Measurements from ENCODE around the gene LRP1B.
"Not testable (repeated sequence)": the region's sequence is repeated elsewhere in the genome, so short reads cannot be mapped to it uniquely, and the experiment has no call there.

LRP1B gene

DNA sequence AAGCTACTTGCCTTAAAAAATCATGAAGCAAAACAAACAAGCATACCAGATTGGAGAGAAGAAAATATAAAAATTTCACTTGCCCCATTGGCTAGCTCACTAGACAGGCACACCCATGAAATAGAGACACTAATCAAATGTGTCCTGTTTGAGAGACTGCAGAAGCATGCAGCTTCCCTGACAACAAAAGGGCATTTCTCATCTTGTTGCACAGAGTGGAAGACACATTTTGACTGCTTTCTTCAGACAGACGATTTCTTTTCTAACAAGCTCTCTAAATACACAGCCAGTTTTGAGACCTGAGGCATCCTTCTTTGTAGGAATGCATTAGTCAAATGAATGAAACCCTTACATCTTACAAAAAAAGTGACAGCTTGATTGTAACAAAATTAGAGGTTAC, 1792.0 kb downstream of the LRP1B start:
- in situ Hi-C loops (cut with MboI; ENCODE audit: low sequenced_read_pairs), result no loop called here

DNA sequence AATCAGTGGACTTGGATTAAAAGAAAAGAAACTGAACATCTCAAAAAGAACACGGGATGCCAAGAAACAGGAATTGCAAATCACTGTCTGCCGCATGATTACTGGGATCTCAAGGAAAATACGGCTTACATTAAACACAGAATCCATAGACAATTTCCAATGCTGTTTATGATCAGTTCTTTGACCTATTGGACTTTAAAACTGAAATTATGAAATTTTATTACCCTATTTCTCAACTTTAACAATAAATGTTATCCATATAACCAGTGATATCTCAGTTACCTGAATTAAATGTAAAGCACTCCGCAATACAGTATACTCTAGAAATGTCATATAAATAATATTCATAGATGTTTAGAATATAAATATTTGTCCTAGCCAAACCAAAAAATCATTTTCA, 1793.8 kb downstream of the LRP1B start:
- in situ Hi-C loops (cut with MboI; ENCODE audit: low sequenced_read_pairs), result no loop called here

DNA sequence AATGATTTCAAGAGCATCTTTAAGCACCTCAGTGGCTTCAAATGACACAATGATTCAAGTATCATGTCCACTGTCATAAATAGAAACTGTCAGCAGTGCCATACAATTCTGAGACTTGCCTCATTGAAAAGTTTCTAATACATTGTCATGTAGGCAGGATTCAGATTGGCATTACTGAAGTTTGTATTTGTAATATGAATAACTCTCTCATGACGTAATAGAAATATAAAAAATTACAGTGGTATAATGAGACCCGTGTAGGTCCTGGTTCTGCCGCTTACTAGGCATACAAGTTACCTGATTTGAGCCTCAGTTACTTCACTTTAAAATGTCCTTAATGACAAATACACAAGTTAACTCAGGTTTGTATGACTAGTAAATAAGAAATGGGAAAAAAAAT, 1814.5 kb downstream of the LRP1B start:
- in situ Hi-C loops (cut with MboI; ENCODE audit: low sequenced_read_pairs), result no loop called here

GRCh38 chr2:140311905-140312304, 1818.9 kb downstream of the LRP1B start:
- in situ Hi-C loops (cut with MboI; ENCODE audit: low sequenced_read_pairs), result no loop called here

- in situ Hi-C loops (cut with MboI; ENCODE audit: low sequenced_read_pairs), result no loop called here
Measured at GRCh38 chr2:140308706-140309105, 1822.1 kb downstream of the LRP1B start.

DNA sequence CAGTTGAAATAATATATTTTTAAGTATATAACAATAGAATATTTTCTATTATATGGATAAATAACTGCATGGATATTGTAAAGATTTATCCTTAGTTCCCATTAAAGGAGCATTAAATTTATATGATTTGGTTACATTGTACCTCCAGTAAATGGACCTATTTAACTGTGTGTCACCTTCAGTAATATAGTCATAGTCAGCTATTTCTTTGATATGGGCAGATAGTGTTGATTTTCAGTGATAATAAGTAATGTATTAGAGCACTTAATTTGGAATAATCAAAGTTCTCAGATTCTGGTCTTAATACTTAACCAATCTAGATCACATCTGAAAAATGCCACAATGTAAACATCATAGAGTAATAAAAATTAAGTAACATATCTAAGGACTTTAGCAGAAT, 1823.3 kb downstream of the LRP1B start:
- in situ Hi-C loops (cut with MboI; ENCODE audit: low sequenced_read_pairs), result no loop called here

DNA sequence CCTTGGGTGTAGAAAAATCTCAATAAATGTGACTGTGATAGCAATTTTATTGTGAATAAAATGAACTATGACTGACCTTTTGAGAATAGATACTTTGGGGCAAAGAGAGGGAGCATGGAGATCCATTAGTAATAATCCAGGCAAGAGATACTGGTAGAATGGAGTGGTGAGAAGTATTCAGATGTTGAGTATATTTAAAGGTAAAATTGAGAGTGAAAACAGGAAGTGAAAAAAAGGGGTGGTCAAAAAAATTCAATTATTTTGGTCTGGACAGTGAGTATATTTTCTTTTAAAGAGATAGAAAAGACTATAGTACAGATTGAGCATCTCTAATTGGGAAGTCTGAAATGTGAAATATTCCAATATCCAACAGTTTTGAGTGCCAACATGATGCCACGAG, 1835.0 kb downstream of the LRP1B start:
- in situ Hi-C loops (cut with MboI; ENCODE audit: low sequenced_read_pairs), result no loop called here

GRCh38 chr2:140288726-140289125, 1842.1 kb downstream of the LRP1B start:
- in situ Hi-C loops (cut with MboI; ENCODE audit: low sequenced_read_pairs), result no loop called here

- in situ Hi-C loops (cut with MboI; ENCODE audit: low sequenced_read_pairs), result no loop called here
Measured at GRCh38 chr2:140288213-140288612, 1842.6 kb downstream of the LRP1B start.

GRCh38 chr2:140286377-140286776, 1844.4 kb downstream of the LRP1B start:
- in situ Hi-C loops (cut with MboI; ENCODE audit: low sequenced_read_pairs), result no loop called here

DNA sequence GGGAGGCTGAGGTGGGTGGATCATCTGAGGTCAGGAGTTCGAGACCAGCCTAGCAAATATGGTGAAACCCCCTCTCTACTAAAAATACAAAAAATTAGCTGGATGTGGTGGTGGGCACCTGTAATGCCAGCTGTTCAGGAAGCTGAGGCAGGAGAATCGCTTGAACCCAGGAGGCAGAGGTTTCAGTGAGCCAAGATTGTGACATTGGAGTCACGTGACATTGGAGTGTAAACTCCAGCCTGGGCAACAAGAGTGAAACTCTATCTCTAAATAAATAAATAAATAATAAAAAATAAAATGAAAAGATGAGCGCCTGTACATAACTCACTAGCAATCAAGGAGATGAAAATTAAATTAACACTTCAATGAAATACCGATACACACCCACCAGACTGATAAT, 1853.5 kb downstream of the LRP1B start:
- in situ Hi-C loops (cut with MboI; ENCODE audit: low sequenced_read_pairs), result not testable (repeated sequence)

- in situ Hi-C loops (cut with MboI; ENCODE audit: low sequenced_read_pairs), result no loop called here
Measured at GRCh38 chr2:140276661-140277060, 1854.2 kb downstream of the LRP1B start.

GRCh38 chr2:140275427-140275826, 1855.4 kb downstream of the LRP1B start:
- in situ Hi-C loops (cut with MboI; ENCODE audit: low sequenced_read_pairs), result no loop called here

- in situ Hi-C loops (cut with MboI; ENCODE audit: low sequenced_read_pairs), result no loop called here
Measured at GRCh38 chr2:140274891-140275290, 1855.9 kb downstream of the LRP1B start.

- in situ Hi-C loops (cut with MboI; ENCODE audit: low sequenced_read_pairs), result no loop called here
Measured at GRCh38 chr2:140273958-140274357, 1856.9 kb downstream of the LRP1B start.

DNA sequence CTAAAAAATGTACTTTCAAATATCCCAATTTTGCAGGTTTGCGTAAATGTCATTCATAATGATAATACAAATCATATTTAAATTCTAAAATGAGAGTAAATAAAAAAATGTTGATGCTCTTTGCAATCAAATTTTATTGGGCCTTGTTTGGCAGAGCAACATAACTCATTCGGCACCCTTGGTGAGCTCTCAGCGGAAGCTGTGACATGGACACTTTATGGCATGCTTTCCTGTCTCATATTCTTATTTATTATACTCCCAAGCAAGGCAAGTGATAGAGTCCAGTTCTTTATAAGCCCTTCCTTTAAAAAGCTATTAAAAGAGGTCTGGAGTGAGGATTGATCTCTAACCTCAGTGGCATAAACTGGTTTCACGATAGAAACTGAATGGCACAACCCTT, 1857.4 kb downstream of the LRP1B start:
- in situ Hi-C loops (cut with MboI; ENCODE audit: low sequenced_read_pairs), result no loop called here

DNA sequence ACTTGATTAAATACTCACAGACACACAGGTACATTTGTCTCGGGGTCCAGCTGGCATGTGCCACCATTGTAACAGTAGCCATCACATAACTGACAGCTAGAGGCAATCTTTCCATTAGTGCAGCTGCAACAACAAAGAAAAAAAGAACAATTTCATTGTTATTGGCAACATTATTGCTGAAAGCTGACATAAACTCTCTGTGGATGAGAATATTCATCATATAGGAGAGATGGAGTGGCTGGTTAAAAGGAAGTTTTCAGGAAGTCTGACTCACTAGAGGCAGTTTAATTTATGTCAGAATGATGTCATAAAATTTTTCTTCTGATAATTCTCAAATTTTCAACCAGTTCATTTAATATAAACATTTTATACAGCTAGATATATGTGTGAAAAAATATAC, 1860.6 kb downstream of the LRP1B start:
- in situ Hi-C loops (cut with MboI; ENCODE audit: low sequenced_read_pairs), result no loop called here

GRCh38 chr2:140269000-140269399, 1861.8 kb downstream of the LRP1B start:
- in situ Hi-C loops (cut with MboI; ENCODE audit: low sequenced_read_pairs), result no loop called here

GRCh38 chr2:140262908-140263307, 1867.9 kb downstream of the LRP1B start:
- in situ Hi-C loops (cut with MboI; ENCODE audit: low sequenced_read_pairs), result no loop called here

DNA sequence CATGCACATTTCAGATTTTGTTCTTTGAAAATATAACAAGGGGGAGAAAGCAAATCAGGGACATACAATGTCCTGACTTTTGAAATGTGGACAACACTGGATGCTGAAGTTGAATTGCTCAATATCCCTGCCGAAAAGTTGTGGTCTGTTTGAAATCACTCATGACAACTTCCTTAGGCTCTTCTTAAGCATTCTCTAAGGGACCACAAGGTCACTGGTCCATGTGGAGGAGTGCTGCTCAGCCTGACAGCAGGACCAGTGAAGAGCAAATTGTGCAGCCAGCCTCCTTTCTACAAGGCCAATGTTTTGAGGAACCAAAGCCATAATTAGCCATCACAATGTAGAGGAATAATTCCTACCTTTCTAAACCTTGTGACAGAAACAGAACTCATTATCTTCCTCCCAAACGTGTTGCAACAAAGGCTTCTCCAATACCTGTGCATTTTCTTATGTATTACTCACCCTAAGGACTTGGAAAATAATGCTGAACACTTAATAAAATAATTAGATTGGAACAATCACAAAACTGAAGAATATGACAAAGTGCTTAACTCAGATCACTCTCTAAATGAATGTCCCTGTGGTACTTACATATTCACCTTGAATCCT, 1873.0 kb downstream of the LRP1B start:
- in situ Hi-C loops (cut with MboI; ENCODE audit: low sequenced_read_pairs), result no loop called here

DNA sequence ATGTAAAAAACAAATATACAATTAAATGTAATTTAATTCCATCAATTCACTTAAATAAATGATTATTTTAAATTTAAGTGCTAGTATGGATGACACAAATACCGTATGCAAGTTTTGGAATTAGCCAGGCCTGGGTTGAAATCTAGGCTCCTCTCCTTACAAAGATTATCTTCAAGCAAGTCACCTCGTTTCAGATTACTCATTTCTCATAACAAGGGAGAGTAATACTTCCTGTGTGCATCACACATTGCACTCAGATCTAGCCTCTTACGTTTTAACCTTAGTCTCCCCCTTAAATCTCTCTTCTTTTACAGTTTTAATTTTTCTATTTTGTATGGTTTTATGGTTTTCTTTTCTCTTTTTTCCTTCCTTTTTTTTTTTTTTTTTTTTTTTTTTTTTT, 1874.7 kb downstream of the LRP1B start:
- in situ Hi-C loops (cut with MboI; ENCODE audit: low sequenced_read_pairs), result no loop called here

GRCh38 chr2:140249821-140250220, 1881.0 kb downstream of the LRP1B start:
- in situ Hi-C loops (cut with MboI; ENCODE audit: low sequenced_read_pairs), result no loop called here

DNA sequence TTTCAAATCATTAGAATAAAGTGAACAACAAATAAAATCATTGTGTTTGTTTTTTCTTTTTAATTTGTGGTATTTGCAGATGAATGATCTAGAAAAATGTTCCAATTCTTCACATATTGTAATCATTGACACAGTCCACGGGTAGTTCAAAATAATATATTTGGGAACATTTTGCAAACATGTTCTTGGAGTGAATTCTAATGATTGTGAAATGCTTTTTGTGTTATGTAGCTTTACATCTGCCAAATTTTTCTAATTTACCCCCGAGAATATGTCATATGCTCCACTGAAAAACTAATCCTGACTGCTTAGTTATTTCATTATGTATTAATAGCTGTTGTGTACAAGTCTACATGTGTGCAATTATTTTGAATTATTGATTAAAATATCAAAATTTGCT, 1882.2 kb downstream of the LRP1B start:
- in situ Hi-C loops (cut with MboI; ENCODE audit: low sequenced_read_pairs), result no loop called here
